RWPE1 (cell line): ENCODE data around the gene PCDHGA8.

Source experiments
- CTCF ChIA-PET: fragments of 350-600 bp; sonication (Branson Sonifier 250); formaldehyde crosslinking; extraction: SDS; loops from one replicate; lab custom pipeline; 2021; lab: Yijun Ruan, JAX
- POLR2A ChIA-PET: fragments of 400-600 bp; formaldehyde crosslinking; extraction: SDS; loops from one replicate; lab custom pipeline; 2020; ENCODE audit warnings: antibody characterized with exemption; ENCODE audit not compliant: low non-redundant PET; lab: Yijun Ruan, JAX
- DNase-seq: peaks from one replicate; pipeline ENCODE4 v3.0.0; 2012; ENCODE audit warnings: low spot score
- H3K27ac ChIP-seq: fragments of 450-650 bp; 2 replicates; pipeline ENCODE4 v1.5.1; 2017
- TF ChIP-seq, protein P1 (sequence below): fragments of 450-650 bp; conservative IDR thresholded peaks from 2 replicates; pipeline ENCODE4 v1.5.1; 2017; ENCODE audit warnings: low read depth, mild to moderate bottlenecking

PCDHGA8 gene

GRCh38 chr5:141359790-141360426, 32.5 kb upstream of the PCDHGA8 start, which contains the start of gene PCDHGB2:
Gene PCDHGB2, plus strand, starts transcription at chr5:141359994. Its CDS starts 142 bp downstream, at chr5:141360136.
- TF ChIP-seq, protein P1, sequence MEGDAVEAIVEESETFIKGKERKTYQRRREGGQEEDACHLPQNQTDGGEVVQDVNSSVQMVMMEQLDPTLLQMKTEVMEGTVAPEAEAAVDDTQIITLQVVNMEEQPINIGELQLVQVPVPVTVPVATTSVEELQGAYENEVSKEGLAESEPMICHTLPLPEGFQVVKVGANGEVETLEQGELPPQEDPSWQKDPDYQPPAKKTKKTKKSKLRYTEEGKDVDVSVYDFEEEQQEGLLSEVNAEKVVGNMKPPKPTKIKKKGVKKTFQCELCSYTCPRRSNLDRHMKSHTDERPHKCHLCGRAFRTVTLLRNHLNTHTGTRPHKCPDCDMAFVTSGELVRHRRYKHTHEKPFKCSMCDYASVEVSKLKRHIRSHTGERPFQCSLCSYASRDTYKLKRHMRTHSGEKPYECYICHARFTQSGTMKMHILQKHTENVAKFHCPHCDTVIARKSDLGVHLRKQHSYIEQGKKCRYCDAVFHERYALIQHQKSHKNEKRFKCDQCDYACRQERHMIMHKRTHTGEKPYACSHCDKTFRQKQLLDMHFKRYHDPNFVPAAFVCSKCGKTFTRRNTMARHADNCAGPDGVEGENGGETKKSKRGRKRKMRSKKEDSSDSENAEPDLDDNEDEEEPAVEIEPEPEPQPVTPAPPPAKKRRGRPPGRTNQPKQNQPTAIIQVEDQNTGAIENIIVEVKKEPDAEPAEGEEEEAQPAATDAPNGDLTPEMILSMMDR = peak; percentile 69
- DNase-seq = peak; percentile 41
- ChIA-PET POLR2A (no interaction called here), CTCF (interaction anchor here (0.6 to 2.7 kb wide), 12 partner anchors 10 to 259 kb away, joined by 3 to 16 read pairs (median 4); partner anchors contain the start of genes DIAPH1, PCDHGA1, PCDHGA10 and PCDHGB1)
- peak within 1 kb of the TSS; percentile 61 for H3K27ac ChIP-seq

DNA sequence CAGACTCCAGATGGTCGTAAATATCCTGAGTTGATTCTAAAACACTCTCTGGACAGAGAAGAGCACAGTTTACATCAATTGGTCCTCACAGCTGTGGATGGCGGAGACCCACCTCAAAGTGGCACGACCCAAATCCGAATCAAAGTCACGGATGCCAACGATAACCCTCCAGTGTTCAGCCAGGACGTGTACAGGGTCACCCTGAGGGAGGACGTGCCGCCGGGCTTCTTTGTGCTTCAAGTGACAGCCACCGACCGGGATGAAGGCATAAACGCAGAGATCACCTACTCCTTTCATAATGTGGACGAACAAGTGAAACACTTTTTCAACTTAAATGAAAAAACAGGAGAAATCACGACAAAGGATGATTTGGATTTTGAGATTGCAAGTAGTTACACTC, 31.7 kb upstream of the PCDHGA8 start:
- ChIA-PET CTCF (interaction anchor here (0.6 to 2.7 kb wide), 9 partner anchors 9 to 258 kb away, joined by 3 to 16 read pairs (median 4); partner anchors contain the start of genes DIAPH1, PCDHGA1, PCDHGA10 and PCDHGB1), POLR2A (no interaction called here)
- TF ChIP-seq, protein P1 = no peak
- DNase-seq = no peak
- no peak overlapping the region for H3K27ac ChIP-seq

- ChIA-PET POLR2A (no interaction called here), CTCF (no interaction called here)
- TF ChIP-seq, protein P1 = no peak
- DNase-seq = no peak
- H3K27ac ChIP-seq = no peak overlapping the region
Observed at GRCh38 chr5:141362719-141363118, 29.7 kb upstream of the PCDHGA8 start.

DNA sequence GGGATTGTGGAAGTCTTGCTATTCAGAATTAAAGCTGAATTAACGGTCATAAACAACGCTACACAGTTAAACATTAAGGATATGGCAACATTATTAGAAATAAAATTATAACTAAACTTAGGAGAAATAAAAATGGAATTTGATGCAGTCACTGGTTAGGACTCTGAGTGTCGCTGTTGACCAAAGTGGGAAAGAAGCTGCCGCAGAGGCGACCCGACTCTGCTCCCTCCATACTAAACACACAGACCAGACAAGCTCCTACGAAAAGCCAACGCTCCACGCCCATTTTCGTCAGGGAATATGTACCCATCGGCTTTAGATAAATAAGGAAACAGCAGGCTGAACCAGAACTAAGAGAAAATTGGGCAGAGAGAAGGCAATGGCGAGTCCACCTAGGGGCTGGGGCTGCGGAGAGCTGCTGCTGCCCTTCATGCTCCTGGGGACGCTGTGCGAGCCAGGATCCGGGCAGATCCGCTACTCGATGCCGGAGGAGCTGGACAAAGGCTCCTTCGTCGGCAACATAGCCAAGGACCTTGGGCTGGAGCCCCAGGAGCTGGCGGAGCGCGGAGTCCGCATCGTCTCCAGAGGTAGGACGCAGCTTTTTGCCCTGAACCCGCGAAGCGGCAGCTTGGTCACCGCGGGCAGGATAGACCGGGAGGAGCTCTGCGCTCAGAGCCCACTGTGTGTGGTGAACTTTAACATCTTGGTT, 28.3 kb upstream of the PCDHGA8 start, which contains the start of gene PCDHGA5:
Gene PCDHGA5, plus strand, starts transcription at position 211 of the 709 bp plus-strand sequence. Its CDS starts 169 bp downstream, at position 380.
- no peak within 1 kb of the TSS for H3K27ac ChIP-seq
- TF ChIP-seq, protein P1 = no peak
- DNase-seq = no peak
- ChIA-PET CTCF (interaction anchor here (0.6 to 1.0 kb wide), 4 partner anchors 10 to 1472 kb away, joined by 3 to 4 read pairs (median 4); partner anchors contain the start of gene PCDHGA6), POLR2A (no interaction called here)

DNA sequence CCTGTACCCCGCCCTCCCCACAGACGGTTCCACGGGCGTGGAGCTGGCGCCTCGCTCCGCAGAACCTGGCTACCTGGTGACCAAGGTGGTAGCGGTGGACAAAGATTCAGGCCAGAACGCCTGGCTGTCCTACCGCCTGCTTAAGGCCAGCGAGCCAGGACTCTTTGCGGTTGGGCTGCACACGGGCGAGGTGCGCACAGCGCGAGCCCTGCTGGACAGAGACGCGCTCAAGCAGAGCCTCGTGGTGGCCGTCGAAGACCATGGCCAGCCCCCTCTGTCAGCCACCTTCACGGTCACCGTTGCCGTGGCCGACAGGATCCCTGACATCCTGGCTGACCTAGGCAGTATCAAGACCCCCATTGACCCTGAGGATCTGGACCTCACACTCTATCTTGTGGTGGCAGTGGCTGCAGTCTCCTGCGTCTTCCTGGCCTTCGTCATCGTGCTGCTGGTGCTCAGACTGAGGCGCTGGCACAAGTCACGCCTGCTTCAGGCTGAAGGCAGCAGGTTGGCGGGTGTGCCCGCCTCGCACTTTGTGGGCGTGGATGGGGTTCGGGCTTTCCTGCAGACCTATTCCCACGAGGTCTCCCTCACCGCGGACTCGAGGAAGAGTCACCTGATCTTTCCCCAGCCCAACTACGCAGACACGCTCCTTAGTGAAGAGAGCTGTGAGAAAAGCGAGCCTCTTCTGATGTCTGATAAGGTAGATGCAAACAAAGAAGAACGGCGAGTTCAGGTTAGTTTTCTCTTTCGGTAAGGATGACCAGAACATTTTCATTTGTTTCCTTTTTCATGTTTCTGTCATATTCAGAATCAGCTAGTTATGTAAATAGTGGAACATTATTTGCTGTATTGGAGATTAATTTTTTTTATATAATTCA, 26.2 kb upstream of the PCDHGA8 start:
- POLR2A ChIA-PET = no interaction called here
- no peak overlapping the region for H3K27ac ChIP-seq
- DNase-seq = no peak
- CTCF ChIA-PET = no interaction called here
- TF ChIP-seq, protein P1 = no peak
